ENCODE results near the gene IL10. TPM values are rescaled to one million over a fixed set of nuclear protein-coding genes. Genes with fewer than 3 reads are reported as not detected.
A peak's percentile ranks its signal among the peaks of the same experiment; 100 is the strongest.

The IL10 gene
- polyA plus RNA-seq, 1 donor (not counting 4 experiments of a cell fraction or from before 2014, with no cell fraction given): not detected

DNA sequence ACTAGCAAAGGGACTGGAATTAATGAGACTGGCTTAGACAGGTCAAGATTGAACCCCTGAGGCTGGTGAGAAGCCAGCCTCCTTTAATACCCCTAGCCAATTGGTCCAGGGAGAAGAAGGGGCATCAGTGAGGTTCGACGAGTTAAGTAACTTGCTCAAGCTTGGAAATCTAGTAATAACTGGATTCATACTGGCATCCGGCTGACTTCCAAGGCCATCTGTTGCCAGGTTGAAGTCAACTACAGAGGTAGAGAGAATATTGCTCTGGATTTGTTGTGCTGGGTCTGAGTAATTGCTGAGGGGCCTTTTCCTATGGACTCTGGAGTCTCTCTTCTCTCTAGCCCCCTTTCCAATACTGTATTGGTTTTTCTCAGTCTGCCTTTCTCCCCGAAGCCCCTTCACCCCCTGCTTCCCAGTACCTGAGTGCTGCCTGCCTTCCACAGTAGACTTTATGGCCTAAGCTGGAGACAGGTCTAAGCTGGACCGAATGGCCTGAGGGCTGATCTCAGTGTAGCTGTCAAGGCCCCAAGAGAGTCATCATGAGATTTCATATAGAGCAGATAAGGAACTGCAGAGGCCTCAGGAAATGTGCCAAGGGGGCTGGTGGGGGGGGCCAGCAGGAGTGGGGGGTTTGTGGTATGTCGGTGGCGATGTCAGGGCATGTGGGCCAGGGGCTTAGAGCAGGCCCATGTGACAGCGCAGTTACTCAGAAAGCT, 44.2 kb downstream of the IL10 start:
- FAIRE-seq (no peak), DNase-seq (ENCODE audit: low read depth, low spot score) (no peak)
- peaks cover 12% of the 10 kb centered on the region for H3K9me1 ChIP-seq (ENCODE audit: control insufficient read depth, extremely low read depth, insufficient read depth, low read length)
- H3K79me2 ChIP-seq (ENCODE audit: control insufficient read depth, insufficient read depth, low read length): peaks cover 52% of the 10 kb centered on the region
- no peak overlapping the region for H3K27ac ChIP-seq (ENCODE audit: control insufficient read depth, insufficient read depth, low read length)
- H3K4me1 ChIP-seq (ENCODE audit: control insufficient read depth, extremely low read depth, insufficient read depth, low read length): peaks cover 12% of the 10 kb centered on the region
- no peaks in the 10 kb centered on the region for H3K27me3 ChIP-seq (ENCODE audit: control insufficient read depth, extremely low read depth, insufficient read depth, low read length)
- dilution Hi-C loops (cut with MboI; ENCODE audit: extremely low pct_ligation_motif_present, low sequenced_read_pairs): no loop called here
- H3K4me3 ChIP-seq (ENCODE audit: control insufficient read depth in 2 of 3, extremely low read depth in 1 of 3, insufficient read depth in 2 of 3, low read depth in 1 of 3, low read length in 3 of 3): no peak overlapping the region
- H3K36me3 ChIP-seq (ENCODE audit: control insufficient read depth in 2 of 2, extremely low read depth in 1 of 2, insufficient read depth in 2 of 2, low read length in 2 of 2): peaks cover 26 to 29% of the 10 kb centered on the region in 2 experiments
- no peak overlapping the region for H3K4me2 ChIP-seq (ENCODE audit: control insufficient read depth, extremely low read depth, insufficient read depth, low read depth, low read length)
- no peak overlapping the region for H2AFZ ChIP-seq (ENCODE audit: control insufficient read depth, low read length)
- H3K9ac ChIP-seq (ENCODE audit: control insufficient read depth, extremely low read depth, insufficient read depth, low read length): no peak overlapping the region
- TF ChIP-seq, protein P1, sequence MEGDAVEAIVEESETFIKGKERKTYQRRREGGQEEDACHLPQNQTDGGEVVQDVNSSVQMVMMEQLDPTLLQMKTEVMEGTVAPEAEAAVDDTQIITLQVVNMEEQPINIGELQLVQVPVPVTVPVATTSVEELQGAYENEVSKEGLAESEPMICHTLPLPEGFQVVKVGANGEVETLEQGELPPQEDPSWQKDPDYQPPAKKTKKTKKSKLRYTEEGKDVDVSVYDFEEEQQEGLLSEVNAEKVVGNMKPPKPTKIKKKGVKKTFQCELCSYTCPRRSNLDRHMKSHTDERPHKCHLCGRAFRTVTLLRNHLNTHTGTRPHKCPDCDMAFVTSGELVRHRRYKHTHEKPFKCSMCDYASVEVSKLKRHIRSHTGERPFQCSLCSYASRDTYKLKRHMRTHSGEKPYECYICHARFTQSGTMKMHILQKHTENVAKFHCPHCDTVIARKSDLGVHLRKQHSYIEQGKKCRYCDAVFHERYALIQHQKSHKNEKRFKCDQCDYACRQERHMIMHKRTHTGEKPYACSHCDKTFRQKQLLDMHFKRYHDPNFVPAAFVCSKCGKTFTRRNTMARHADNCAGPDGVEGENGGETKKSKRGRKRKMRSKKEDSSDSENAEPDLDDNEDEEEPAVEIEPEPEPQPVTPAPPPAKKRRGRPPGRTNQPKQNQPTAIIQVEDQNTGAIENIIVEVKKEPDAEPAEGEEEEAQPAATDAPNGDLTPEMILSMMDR (optimal IDR thresholded peaks at IDR 0.05 in 1 of 3, IDR thresholded peaks at IDR 0.05 in 1 of 3, conservative IDR thresholded peaks at IDR 0.05 in 1 of 3; ENCODE audit: extremely low read depth in 1 of 3, insufficient read depth in 2 of 3, low read length in 3 of 3): no peak
- no peak for TF ChIP-seq EZH2 (IDR thresholded peaks at IDR 0.05; ENCODE audit: low read length)
- H4K20me1 ChIP-seq (ENCODE audit: control insufficient read depth, extremely low read depth, insufficient read depth, low read length): peaks cover 40% of the 10 kb centered on the region
- no peaks in the 10 kb centered on the region for H3K9me3 ChIP-seq (ENCODE audit: control insufficient read depth, low read depth, low read length)

DNA sequence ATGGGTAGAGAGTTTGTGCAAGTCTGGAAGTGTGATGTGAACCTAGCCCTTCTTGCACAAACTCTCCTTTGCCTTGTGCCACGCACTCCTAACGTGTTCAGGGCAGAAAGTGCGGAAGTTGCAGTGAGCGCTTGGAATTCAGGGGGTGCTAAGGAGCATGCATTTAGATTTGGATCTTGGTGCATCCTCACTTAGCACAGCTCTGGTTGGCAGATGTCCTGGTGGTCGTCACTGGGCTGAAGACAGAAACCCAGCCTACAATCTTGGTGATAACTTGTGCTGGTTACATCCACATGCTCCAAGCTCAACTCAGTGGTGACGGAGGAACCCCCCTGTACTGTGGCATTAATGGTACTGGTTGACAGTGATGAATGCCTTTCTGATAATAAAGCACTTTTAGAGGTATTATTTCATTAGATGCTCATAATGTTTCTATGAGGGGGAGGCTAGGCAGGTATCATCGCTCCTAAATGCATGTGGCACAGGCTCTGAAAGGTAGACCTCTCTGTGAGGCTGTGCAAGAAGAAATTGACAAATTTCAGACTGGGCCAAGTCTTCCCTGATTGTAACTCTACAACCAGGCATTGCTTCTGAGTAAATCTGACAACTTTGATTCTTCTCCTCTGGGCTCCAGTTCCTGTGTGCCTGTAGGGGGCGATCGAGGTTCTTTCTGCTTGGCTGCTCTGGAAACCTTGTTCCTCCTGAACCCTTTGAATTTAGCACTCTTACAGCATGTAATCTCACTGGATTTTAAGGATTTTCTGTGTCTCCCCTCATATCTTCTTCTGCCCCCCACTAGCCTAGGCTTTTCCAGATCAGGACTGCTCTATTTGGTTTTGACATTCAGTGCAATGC, 47.0 kb downstream of the IL10 start:
- peaks cover 15% of the 10 kb centered on the region for H3K9me1 ChIP-seq (ENCODE audit: control insufficient read depth, extremely low read depth, insufficient read depth, low read length)
- FAIRE-seq: no peak
- DNase-seq (ENCODE audit: low read depth, low spot score): no peak

More for the DNA sequence above, 47.0 kb downstream of the IL10 start:
- H3K4me2 ChIP-seq (ENCODE audit: control insufficient read depth, extremely low read depth, insufficient read depth, low read depth, low read length): no peak overlapping the region
- dilution Hi-C loops (cut with MboI; ENCODE audit: extremely low pct_ligation_motif_present, low sequenced_read_pairs): no loop called here
- H3K79me2 ChIP-seq (ENCODE audit: control insufficient read depth, insufficient read depth, low read length): peaks cover 71% of the 10 kb centered on the region
- no peak overlapping the region for H3K9ac ChIP-seq (ENCODE audit: control insufficient read depth, extremely low read depth, insufficient read depth, low read length)
- peaks cover 11 to 16% of the 10 kb centered on the region in 2 experiments for H3K36me3 ChIP-seq (ENCODE audit: control insufficient read depth in 2 of 2, extremely low read depth in 1 of 2, insufficient read depth in 2 of 2, low read length in 2 of 2)
- H3K27ac ChIP-seq (ENCODE audit: control insufficient read depth, insufficient read depth, low read length): no peak overlapping the region
- no peak overlapping the region for H3K4me3 ChIP-seq (ENCODE audit: control insufficient read depth in 2 of 3, extremely low read depth in 1 of 3, insufficient read depth in 2 of 3, low read depth in 1 of 3, low read length in 3 of 3)
- H3K27me3 ChIP-seq (ENCODE audit: control insufficient read depth, extremely low read depth, insufficient read depth, low read length): no peaks in the 10 kb centered on the region
- peaks cover 15% of the 10 kb centered on the region for H3K4me1 ChIP-seq (ENCODE audit: control insufficient read depth, extremely low read depth, insufficient read depth, low read length)
- H3K9me3 ChIP-seq (ENCODE audit: control insufficient read depth, low read depth, low read length): no peaks in the 10 kb centered on the region
- no peak overlapping the region for H2AFZ ChIP-seq (ENCODE audit: control insufficient read depth, low read length)
- TF ChIP-seq EZH2 (IDR thresholded peaks at IDR 0.05; ENCODE audit: low read length): no peak
- TF ChIP-seq, protein P1 (optimal IDR thresholded peaks at IDR 0.05 in 1 of 3, IDR thresholded peaks at IDR 0.05 in 1 of 3, conservative IDR thresholded peaks at IDR 0.05 in 1 of 3; ENCODE audit: extremely low read depth in 1 of 3, insufficient read depth in 2 of 3, low read length in 3 of 3): peak; percentile 62 to 80 (median 68)
- H4K20me1 ChIP-seq (ENCODE audit: control insufficient read depth, extremely low read depth, insufficient read depth, low read length): peaks cover 40% of the 10 kb centered on the region

Measured in keratinocyte (primary cell).